CD4-positive, alpha-beta T cell treated with Interleukin-15 for 1 hour (primary cell): ENCODE data around the gene ITFG2.
A peak's percentile ranks its signal among the peaks of the same experiment; 100 is the strongest.

Experiments
- DNase-seq: peaks from one replicate; pipeline ENCODE4 v3.0.0-alpha.2; 2020

The ITFG2 gene

GRCh38 chr12:2795291-2796186, 16.9 kb upstream of the ITFG2 start:
- peak; percentile 64 for DNase-seq

- DNase-seq, result no peak
These were observed 16.2 kb upstream of the ITFG2 start for GRCh38 chr12:2796187-2796666.

GRCh38 chr12:2797721-2798418, 14.6 kb upstream of the ITFG2 start:
- no peak for DNase-seq

GRCh38 chr12:2800046-2800570, 12.4 kb upstream of the ITFG2 start:
- no peak for DNase-seq

- DNase-seq, result no peak
These were observed 11.3 kb upstream of the ITFG2 start for GRCh38 chr12:2801044-2801783.

GRCh38 chr12:2803635-2804392, 8.7 kb upstream of the ITFG2 start:
- DNase-seq, result no peak

GRCh38 chr12:2804393-2805142, 7.9 kb upstream of the ITFG2 start:
- DNase-seq, result no peak

- no peak for DNase-seq
These were observed 7.3 kb upstream of the ITFG2 start for GRCh38 chr12:2805143-2805520.

- no peak for DNase-seq
These were observed 5.8 kb upstream of the ITFG2 start for GRCh38 chr12:2806700-2807099.

- DNase-seq, result no peak
These were observed 667 bp upstream of the ITFG2 start for GRCh38 chr12:2811801-2812200.

GRCh38 chr12:2813214-2814185, 1.0 kb downstream of the ITFG2 start:
- peak; percentile 49 for DNase-seq

GRCh38 chr12:2819810-2820209, 7.3 kb downstream of the ITFG2 start:
- no peak for DNase-seq

- no peak for DNase-seq
These were observed 8.0 kb downstream of the ITFG2 start for GRCh38 chr12:2820432-2820831.

GRCh38 chr12:2823483-2823882, 11.0 kb downstream of the ITFG2 start:
- no peak for DNase-seq

GRCh38 chr12:2824541-2824940, 12.1 kb downstream of the ITFG2 start:
- no peak for DNase-seq

- DNase-seq, result no peak
These were observed 12.7 kb downstream of the ITFG2 start for GRCh38 chr12:2825132-2825531.

GRCh38 chr12:2826036-2826435, 13.6 kb downstream of the ITFG2 start:
- DNase-seq, result no peak

GRCh38 chr12:2826721-2827515, 14.4 kb downstream of the ITFG2 start:
- no peak for DNase-seq

- DNase-seq, result no peak
These were observed 16.8 kb downstream of the ITFG2 start for GRCh38 chr12:2829275-2829674.
